Stimulated activated CD4-positive, alpha-beta T cell treated with anti-CD3 and anti-CD28 coated beads, TNF-alpha, amount 100 ng/mL, for 1 hour (primary cell): ENCODE results near the gene SEC22A.

Experiments
- DNase-seq, 3 donors: peaks; one replicate each; pipeline ENCODE4 v3.0.0-alpha.2; 2020; ENCODE audit warnings: low read depth in 3 of 3, low spot score in 1 of 3

Gene SEC22A

GRCh38 chr3:123301331-123302184 is 99.8 kb downstream of the SEC22A start:
- no peak for DNase-seq

GRCh38 chr3:123302961-123303360 is 101.2 kb downstream of the SEC22A start:
- DNase-seq = no peak

- no peak for DNase-seq
Measured at GRCh38 chr3:123303976-123304560, 102.3 kb downstream of the SEC22A start.

- no peak for DNase-seq
Measured at GRCh38 chr3:123305192-123305591, 103.4 kb downstream of the SEC22A start.

GRCh38 chr3:123307064-123307463 is 105.3 kb downstream of the SEC22A start:
- no peak for DNase-seq

GRCh38 chr3:123310186-123310585 is 108.4 kb downstream of the SEC22A start:
- no peak for DNase-seq

- DNase-seq = no peak
Measured at GRCh38 chr3:123310741-123311140, 109.0 kb downstream of the SEC22A start.

- no peak for DNase-seq
Measured at GRCh38 chr3:123311201-123311600, 109.5 kb downstream of the SEC22A start.

- no peak for DNase-seq
Measured at GRCh38 chr3:123312331-123313265, 110.9 kb downstream of the SEC22A start.

- no peak for DNase-seq
Measured at GRCh38 chr3:123313889-123314288, 112.1 kb downstream of the SEC22A start.

- DNase-seq = no peak
Measured at GRCh38 chr3:123314359-123315270, 112.9 kb downstream of the SEC22A start.

- no peak for DNase-seq
Measured at GRCh38 chr3:123315271-123315595, 113.5 kb downstream of the SEC22A start.

- no peak for DNase-seq
Measured at GRCh38 chr3:123317716-123318115, 116.0 kb downstream of the SEC22A start.

- DNase-seq = no peak
Measured at GRCh38 chr3:123318374-123318773, 116.6 kb downstream of the SEC22A start.

- DNase-seq = no peak
Measured at GRCh38 chr3:123319760-123320159, 118.0 kb downstream of the SEC22A start.

- no peak for DNase-seq
Measured at GRCh38 chr3:123320221-123320620, 118.5 kb downstream of the SEC22A start.

- DNase-seq = no peak
Measured at GRCh38 chr3:123321806-123322205, 120.1 kb downstream of the SEC22A start.

- no peak for DNase-seq
Measured at GRCh38 chr3:123322866-123323265, 121.1 kb downstream of the SEC22A start.
